G401.6 (cell line): ENCODE results near the gene USP54.
"Not testable (repeated sequence)": the region's sequence is repeated elsewhere in the genome, so short reads cannot be mapped to it uniquely, and the experiment has no call there.

Source experiments
- FAIRE-seq: peaks from 2 replicates; lab custom pipeline; 2012; peaks lifted over from hg19 to GRCh38; lab: Jason Lieb, UNC

USP54 gene

GRCh38 chr10:73589563-73590126 lies 1.5 kb downstream of the USP54 start:
- no peak for FAIRE-seq

GRCh38 chr10:73588656-73589055 lies 2.5 kb downstream of the USP54 start:
- FAIRE-seq = no peak

GRCh38 chr10:73586583-73586984 lies 4.6 kb downstream of the USP54 start:
- FAIRE-seq = no peak

GRCh38 chr10:73585327-73585726 lies 5.8 kb downstream of the USP54 start:
- FAIRE-seq = no peak

- FAIRE-seq = no peak
Measured at GRCh38 chr10:73584737-73585136, 6.4 kb downstream of the USP54 start.

GRCh38 chr10:73581918-73582317 lies 9.2 kb downstream of the USP54 start:
- FAIRE-seq = no peak

GRCh38 chr10:73578927-73579326 lies 12.2 kb downstream of the USP54 start:
- not testable (repeated sequence) for FAIRE-seq

GRCh38 chr10:73577788-73578187 lies 13.4 kb downstream of the USP54 start:
- no peak for FAIRE-seq

GRCh38 chr10:73576890-73577591 lies 14.1 kb downstream of the USP54 start:
- no peak for FAIRE-seq

- FAIRE-seq = no peak
Measured at GRCh38 chr10:73576178-73576889, 14.8 kb downstream of the USP54 start.

- not testable (repeated sequence) for FAIRE-seq
Measured at GRCh38 chr10:73567025-73567424, 24.1 kb downstream of the USP54 start.

- FAIRE-seq = no peak
Measured at GRCh38 chr10:73561192-73561591, 29.9 kb downstream of the USP54 start.

GRCh38 chr10:73559590-73559989 lies 31.6 kb downstream of the USP54 start:
- no peak for FAIRE-seq

- no peak for FAIRE-seq
Measured at GRCh38 chr10:73556855-73557254, 34.3 kb downstream of the USP54 start.

GRCh38 chr10:73554721-73555120 lies 36.4 kb downstream of the USP54 start:
- FAIRE-seq = no peak

- no peak for FAIRE-seq
Measured at GRCh38 chr10:73553761-73554160, 37.4 kb downstream of the USP54 start.

- FAIRE-seq = no peak
Measured at GRCh38 chr10:73552819-73553715, 38.1 kb downstream of the USP54 start.

- no peak for FAIRE-seq
Measured at GRCh38 chr10:73551515-73551914, 39.6 kb downstream of the USP54 start.

- no peak for FAIRE-seq
Measured at GRCh38 chr10:73545357-73545756, 45.8 kb downstream of the USP54 start.

- FAIRE-seq = no peak
Measured at GRCh38 chr10:73537709-73538108, 53.4 kb downstream of the USP54 start.

- no peak for FAIRE-seq
Measured at GRCh38 chr10:73537288-73537687, 53.9 kb downstream of the USP54 start.

GRCh38 chr10:73534857-73535256 lies 56.3 kb downstream of the USP54 start:
- no peak for FAIRE-seq
